Measurements from ENCODE around the gene FAM13A.
"Not testable (repeated sequence)": the region's sequence is repeated elsewhere in the genome, so short reads cannot be mapped to it uniquely, and the experiment has no call there.

FAM13A gene

DNA sequence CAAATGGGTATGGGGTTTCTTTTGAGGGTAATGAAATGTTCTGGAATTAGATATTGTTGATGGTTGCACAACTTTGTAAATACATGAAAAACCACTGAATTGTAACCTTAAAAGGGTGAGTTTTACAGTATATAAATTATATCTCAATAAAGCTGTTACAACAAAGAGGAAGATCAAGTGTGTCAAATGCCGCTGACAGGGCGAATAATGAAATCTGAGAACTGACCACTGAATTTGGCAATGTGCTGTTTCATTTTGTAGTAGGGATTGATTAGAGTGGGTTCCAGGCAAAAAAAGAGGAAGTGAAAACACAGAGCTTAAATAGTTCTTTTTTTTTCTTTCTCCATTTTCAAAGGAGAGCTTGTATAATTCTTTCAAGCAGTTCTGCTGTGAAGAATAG is 198.2 kb downstream of the FAM13A start:
- TF ChIP-seq, protein P1, sequence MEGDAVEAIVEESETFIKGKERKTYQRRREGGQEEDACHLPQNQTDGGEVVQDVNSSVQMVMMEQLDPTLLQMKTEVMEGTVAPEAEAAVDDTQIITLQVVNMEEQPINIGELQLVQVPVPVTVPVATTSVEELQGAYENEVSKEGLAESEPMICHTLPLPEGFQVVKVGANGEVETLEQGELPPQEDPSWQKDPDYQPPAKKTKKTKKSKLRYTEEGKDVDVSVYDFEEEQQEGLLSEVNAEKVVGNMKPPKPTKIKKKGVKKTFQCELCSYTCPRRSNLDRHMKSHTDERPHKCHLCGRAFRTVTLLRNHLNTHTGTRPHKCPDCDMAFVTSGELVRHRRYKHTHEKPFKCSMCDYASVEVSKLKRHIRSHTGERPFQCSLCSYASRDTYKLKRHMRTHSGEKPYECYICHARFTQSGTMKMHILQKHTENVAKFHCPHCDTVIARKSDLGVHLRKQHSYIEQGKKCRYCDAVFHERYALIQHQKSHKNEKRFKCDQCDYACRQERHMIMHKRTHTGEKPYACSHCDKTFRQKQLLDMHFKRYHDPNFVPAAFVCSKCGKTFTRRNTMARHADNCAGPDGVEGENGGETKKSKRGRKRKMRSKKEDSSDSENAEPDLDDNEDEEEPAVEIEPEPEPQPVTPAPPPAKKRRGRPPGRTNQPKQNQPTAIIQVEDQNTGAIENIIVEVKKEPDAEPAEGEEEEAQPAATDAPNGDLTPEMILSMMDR (IDR thresholded peaks at IDR 0.05; ENCODE audit: low read length, missing control alignments): no peak
- DNase-seq (ENCODE audit: low read depth): no peak
- H3K4me3 ChIP-seq (replicated peaks; ENCODE audit: low read depth, low read length): no peak overlapping the region

DNA sequence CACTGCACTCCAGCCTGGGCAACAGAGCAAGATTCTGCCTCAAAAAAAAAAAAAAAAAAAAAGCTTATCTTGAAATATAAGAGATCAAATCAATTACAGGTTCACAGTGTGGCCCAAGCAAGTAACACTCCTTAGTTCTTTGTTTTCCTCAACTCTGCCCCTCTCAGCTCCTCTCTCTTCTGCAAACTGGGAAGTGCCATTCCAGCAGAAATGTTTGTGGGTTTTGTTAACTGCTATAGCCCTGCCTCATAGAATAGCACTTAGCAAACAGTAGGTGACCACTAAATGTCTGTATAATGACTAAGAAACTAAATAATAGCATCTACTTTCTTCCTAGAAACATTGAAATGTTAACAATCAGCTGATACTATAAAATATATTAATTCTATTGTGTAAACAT is 199.4 kb downstream of the FAM13A start:
- TF ChIP-seq, protein P1 (IDR thresholded peaks at IDR 0.05; ENCODE audit: low read length, missing control alignments): no peak
- no peak for DNase-seq (ENCODE audit: low read depth)
- no peak overlapping the region for H3K4me3 ChIP-seq (replicated peaks; ENCODE audit: low read depth, low read length)

DNA sequence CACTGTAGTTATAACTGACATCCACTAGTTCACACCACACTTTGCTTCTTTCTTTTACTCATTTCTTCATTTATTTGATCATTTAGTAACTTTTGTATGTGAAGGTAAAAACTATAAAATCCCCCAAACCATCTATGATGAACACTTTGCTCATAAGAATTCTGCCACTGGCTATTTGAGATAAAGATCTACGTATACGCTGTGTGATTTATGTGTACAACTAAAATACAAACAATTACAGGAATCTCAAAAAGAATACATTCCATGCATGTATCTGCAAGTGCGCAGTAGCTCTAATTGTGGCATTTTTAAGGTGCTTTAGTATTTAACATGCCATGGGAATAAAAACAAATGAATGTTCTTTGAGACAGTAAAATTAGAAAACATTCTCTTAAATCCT is 202.5 kb downstream of the FAM13A start:
- DNase-seq (ENCODE audit: low read depth): no peak
- TF ChIP-seq, protein P1 (IDR thresholded peaks at IDR 0.05; ENCODE audit: low read length, missing control alignments): no peak
- no peak overlapping the region for H3K4me3 ChIP-seq (replicated peaks; ENCODE audit: low read depth, low read length)

DNA sequence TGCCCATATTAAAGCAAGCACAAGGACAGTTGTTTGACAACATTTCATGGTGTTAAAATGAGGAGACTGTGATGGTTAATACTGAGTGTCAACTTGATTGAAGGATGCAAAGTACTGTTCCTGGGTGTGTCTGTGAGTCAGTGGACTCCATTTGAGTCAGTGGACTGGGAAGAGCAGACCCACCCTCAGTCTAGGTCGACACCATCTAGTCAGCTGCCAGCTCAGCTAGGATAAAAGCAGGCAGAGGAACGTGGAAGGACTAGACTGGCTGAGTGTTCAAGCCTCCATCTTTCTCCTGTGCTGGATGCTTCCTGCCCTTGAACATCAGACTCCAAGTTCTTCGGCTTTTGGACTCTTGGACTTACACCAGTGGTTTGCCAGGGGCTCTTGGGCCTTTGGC is 203.4 kb downstream of the FAM13A start:
- H3K4me3 ChIP-seq (replicated peaks; ENCODE audit: low read depth, low read length); DNase-seq (ENCODE audit: low read depth): not testable (repeated sequence)

DNA sequence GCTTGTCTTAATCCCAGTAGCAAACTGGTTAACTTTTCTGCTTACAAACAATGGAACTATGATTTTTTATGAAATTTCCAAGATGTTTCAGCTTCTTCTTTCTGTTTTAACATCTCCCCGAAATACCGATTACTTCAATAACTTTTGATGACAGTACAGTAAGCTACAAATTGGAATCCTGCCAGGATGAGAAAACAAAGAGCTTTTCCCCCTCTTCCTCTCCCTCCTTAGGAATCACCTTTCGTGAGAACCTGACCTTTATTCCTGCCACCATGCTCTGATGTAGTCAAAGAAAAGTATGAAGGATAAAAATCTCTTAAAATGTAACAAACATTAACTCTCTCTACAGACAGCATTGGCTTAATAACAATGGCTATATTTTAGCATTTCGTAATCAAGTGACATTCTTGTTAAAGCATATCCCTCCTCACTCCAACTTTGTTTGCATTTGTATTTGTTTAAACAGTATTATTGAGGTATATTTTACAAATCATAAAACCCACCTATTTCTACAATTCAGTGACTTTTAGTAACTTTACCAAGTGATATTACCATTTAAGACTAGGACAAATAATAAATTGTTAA is 210.7 kb downstream of the FAM13A start:
- DNase-seq (ENCODE audit: low read depth): peak; percentile 57
- H3K4me3 ChIP-seq (replicated peaks; ENCODE audit: low read depth, low read length): no peak overlapping the region
- TF ChIP-seq, protein P1 (IDR thresholded peaks at IDR 0.05; ENCODE audit: low read length, missing control alignments): no peak

DNA sequence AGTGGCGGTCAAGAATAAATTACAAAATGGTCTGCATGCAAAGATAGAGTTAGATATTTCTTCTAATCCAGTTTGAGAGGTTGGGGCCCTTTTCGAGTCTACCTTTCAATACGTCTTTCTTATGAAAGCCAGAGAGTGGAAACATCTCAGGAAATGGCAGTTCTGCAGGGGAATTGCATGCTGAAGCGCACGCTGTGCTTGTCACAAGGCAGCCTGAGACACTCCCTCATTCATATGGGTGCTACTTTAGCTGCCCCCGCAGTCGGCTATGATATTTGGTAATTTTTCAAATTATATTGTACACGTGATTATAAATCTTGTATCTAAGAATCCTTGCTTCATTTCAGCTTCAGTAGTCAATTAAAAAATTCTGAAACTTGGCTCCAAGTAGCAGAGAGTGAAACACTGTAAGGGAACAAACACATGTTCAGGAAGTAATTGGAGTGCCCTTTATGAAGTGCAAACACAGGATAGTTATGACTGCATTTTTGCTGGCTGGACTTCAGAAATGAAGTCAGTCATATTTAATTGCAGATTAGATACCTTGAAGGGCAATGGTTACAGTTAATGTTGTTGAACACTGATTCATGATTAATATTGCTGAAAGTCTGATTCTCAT is 213.8 kb downstream of the FAM13A start:
- TF ChIP-seq, protein P1 (IDR thresholded peaks at IDR 0.05; ENCODE audit: low read length, missing control alignments): no peak
- no peak overlapping the region for H3K4me3 ChIP-seq (replicated peaks; ENCODE audit: low read depth, low read length)
- no peak for DNase-seq (ENCODE audit: low read depth)

DNA sequence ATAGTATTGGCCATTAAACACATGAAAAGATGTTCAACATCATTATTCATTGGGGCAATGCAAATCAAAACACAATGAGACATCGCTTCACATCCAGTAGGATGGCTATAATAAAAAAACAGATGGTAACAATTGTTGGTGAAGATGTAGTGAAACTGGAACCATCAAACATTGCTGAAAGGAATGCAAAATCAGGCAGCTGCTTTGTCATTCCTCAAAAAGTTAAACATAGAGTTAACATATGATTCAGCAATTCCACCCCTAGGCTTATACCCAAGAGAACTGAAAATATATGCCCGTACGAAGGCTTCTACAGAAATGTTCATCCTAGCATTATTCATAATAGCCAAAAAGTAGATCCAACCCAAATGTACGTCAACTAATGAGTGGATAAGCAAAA is 215.3 kb downstream of the FAM13A start:
- DNase-seq (ENCODE audit: low read depth): no peak
- no peak overlapping the region for H3K4me3 ChIP-seq (replicated peaks; ENCODE audit: low read depth, low read length)
- TF ChIP-seq, protein P1 (IDR thresholded peaks at IDR 0.05; ENCODE audit: low read length, missing control alignments): no peak

Measured in fibroblast of pulmonary artery (primary cell).